Thoracic aorta (tissue), 2 donors: Measurements from ENCODE around the gene BORCS5. TPM values are rescaled to one million over a fixed set of nuclear protein-coding genes. Genes with fewer than 3 reads are reported as not detected.

Experiments
- ATAC-seq: fragments of 150-250 bp; one replicate; pipeline ENCODE4 v1.8.0; 2017; ENCODE audit warnings: low read depth; ENCODE audit not compliant: insufficient number of reproducible peaks, low FRiP score
- DNase-seq: peaks from one replicate; pipeline ENCODE4 v3.0.0-alpha.2; 2020; ENCODE audit warnings: low spot score
- H3K27ac ChIP-seq, 2 donors: fragments of 200-600 bp; sonication (generic); 1 replicate in 1 of 2; 2 replicates in 1 of 2; pipeline ENCODE4 v1.5.1; 2016; ENCODE audit warnings: mild to moderate bottlenecking in 2 of 2, moderate library complexity in 2 of 2
- H3K27me3 ChIP-seq: fragments of 200-600 bp; sonication (generic); replicated peaks from 2 replicates; pipeline ENCODE4 v1.6.0; 2016; ENCODE audit warnings: mild to moderate bottlenecking; ENCODE audit not compliant: insufficient read depth
- H3K36me3 ChIP-seq: fragments of 200-600 bp; sonication (generic); one replicate; pipeline ENCODE4 v1.5.1; 2016
- H3K4me1 ChIP-seq, 2 donors: fragments of 200-600 bp; sonication (generic); 1 replicate in 1 of 2; 2 replicates in 1 of 2; pipeline versions ENCODE4 v1.5.1 to v1.6.0; 2016; ENCODE audit warnings: low read depth in 2 of 2, mild to moderate bottlenecking in 1 of 2; ENCODE audit not compliant: control insufficient read depth in 1 of 2
- H3K4me3 ChIP-seq: fragments of 200-600 bp; sonication (generic); 2 replicates; pipeline ENCODE4 v1.5.1; 2016; ENCODE audit warnings: mild to moderate bottlenecking
- H3K9me3 ChIP-seq: fragments of 200-600 bp; sonication (generic); 2 replicates; pipeline ENCODE4 v1.5.1; 2016
- total RNA-seq, 2 donors: library from RNA; depleted of rRNA; stranded (reverse); fragments of >200 nt; gene quantifications; one replicate each; pipeline versions ENCODE4 v1.1.0 to v1.2.3, GENCODE V29; 2016
- TF ChIP-seq, protein P1 (sequence below): fragments of 200-600 bp; sonication (generic); IDR thresholded peaks from one replicate; pipeline ENCODE4 v1.5.1; 2019; ENCODE audit warnings: antibody characterized with exemption

BORCS5 gene
- total RNA-seq, 2 donors from 2014 or later = 20.6 to 27.1 TPM

GRCh38 chr12:12441843-12442461, 85.1 kb downstream of the BORCS5 start:
- DNase-seq = no peak
- Histone ChIP-seq H3K27ac (peak overlapping the region; percentile 82 to 87), H3K27me3 (no peaks in the 10 kb centered on the region), H3K9me3 (no peaks in the 10 kb centered on the region), H3K4me3 (no peak overlapping the region), H3K36me3 (no peaks in the 10 kb centered on the region), H3K4me1 (peaks cover 24 to 48% of the 10 kb centered on the region in 2 donors)
- TF ChIP-seq, protein P1, sequence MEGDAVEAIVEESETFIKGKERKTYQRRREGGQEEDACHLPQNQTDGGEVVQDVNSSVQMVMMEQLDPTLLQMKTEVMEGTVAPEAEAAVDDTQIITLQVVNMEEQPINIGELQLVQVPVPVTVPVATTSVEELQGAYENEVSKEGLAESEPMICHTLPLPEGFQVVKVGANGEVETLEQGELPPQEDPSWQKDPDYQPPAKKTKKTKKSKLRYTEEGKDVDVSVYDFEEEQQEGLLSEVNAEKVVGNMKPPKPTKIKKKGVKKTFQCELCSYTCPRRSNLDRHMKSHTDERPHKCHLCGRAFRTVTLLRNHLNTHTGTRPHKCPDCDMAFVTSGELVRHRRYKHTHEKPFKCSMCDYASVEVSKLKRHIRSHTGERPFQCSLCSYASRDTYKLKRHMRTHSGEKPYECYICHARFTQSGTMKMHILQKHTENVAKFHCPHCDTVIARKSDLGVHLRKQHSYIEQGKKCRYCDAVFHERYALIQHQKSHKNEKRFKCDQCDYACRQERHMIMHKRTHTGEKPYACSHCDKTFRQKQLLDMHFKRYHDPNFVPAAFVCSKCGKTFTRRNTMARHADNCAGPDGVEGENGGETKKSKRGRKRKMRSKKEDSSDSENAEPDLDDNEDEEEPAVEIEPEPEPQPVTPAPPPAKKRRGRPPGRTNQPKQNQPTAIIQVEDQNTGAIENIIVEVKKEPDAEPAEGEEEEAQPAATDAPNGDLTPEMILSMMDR = no peak
- peak; percentile 8 for ATAC-seq

GRCh38 chr12:12442548-12443071, 85.7 kb downstream of the BORCS5 start:
- ATAC-seq (peak; percentile 40), DNase-seq (no peak)
- Histone ChIP-seq H3K36me3 (no peaks in the 10 kb centered on the region), H3K27ac (peak overlapping the region; percentile 82 to 87), H3K27me3 (no peaks in the 10 kb centered on the region), H3K4me1 (peaks cover 24 to 55% of the 10 kb centered on the region in 2 donors), H3K9me3 (no peaks in the 10 kb centered on the region), H3K4me3 (peak overlapping the region; percentile 32)
- TF ChIP-seq, protein P1 = no peak

- Histone ChIP-seq H3K4me3 (peak overlapping the region; percentile 32), H3K4me1 (peaks cover 24 to 58% of the 10 kb centered on the region in 2 donors), H3K27ac (peak overlapping the region; percentile 82 to 87), H3K9me3 (no peaks in the 10 kb centered on the region), H3K27me3 (no peaks in the 10 kb centered on the region), H3K36me3 (no peaks in the 10 kb centered on the region)
- peak; percentile 54 for DNase-seq
- peak; percentile 42 for ATAC-seq
- TF ChIP-seq, protein P1 = no peak
Measured at GRCh38 chr12:12443431-12443878, 86.6 kb downstream of the BORCS5 start.

- DNase-seq = no peak
- no peaks in the 10 kb centered on the region for H3K36me3 ChIP-seq
- H3K9me3 ChIP-seq = no peaks in the 10 kb centered on the region
- H3K4me1 ChIP-seq = peaks cover 28 to 70% of the 10 kb centered on the region in 2 donors
- no peaks in the 10 kb centered on the region for H3K27me3 ChIP-seq
- ATAC-seq = no peak
- H3K27ac ChIP-seq = peak overlapping the region; percentile 82 to 87
- TF ChIP-seq, protein P1 = no peak
- no peak overlapping the region for H3K4me3 ChIP-seq
Measured at GRCh38 chr12:12445165-12445881, 88.4 kb downstream of the BORCS5 start.

GRCh38 chr12:12445882-12446181, 89.0 kb downstream of the BORCS5 start:
- no peak overlapping the region for H3K27ac ChIP-seq
- peaks cover 28 to 71% of the 10 kb centered on the region in 2 donors for H3K4me1 ChIP-seq
- no peaks in the 10 kb centered on the region for H3K36me3 ChIP-seq
- no peaks in the 10 kb centered on the region for H3K9me3 ChIP-seq
- DNase-seq = no peak
- TF ChIP-seq, protein P1 = no peak
- H3K4me3 ChIP-seq = no peak overlapping the region
- no peaks in the 10 kb centered on the region for H3K27me3 ChIP-seq
- no peak for ATAC-seq
